Neural progenitor cell (in vitro differentiated cells): Measurements from ENCODE around the gene FAM120A.

Source experiments
- CTCF ChIP-seq: fragments of 200-600 bp; sonication (generic); IDR thresholded peaks from 2 replicates; pipeline ENCODE4 v1.5.1; 2017; ENCODE audit warnings: antibody characterized with exemption, mild to moderate bottlenecking
- EZH2 ChIP-seq: fragments of 200-600 bp; sonication (generic); IDR thresholded peaks from 2 replicates; pipeline ENCODE4 v1.6.1; 2017; ENCODE audit warnings: antibody characterized with exemption, mild to moderate bottlenecking, moderate library complexity

- TF ChIP-seq CTCF (no peak), EZH2 (no peak)
Observed at GRCh38 chr9:93496285-93496684, 44.8 kb downstream of the FAM120A start.
